ENCODE results near the gene MAN2A2. TPM values are rescaled to one million over a fixed set of nuclear protein-coding genes. Genes with fewer than 3 reads are reported as not detected.

Gene MAN2A2
- total and polyA plus RNA-seq, 9 of the 15 experiments (the other 6 are each of a cell fraction or from before 2014, with no cell fraction given), result 7.3 to 151 (median 43.4) TPM

GRCh38 chr15:90902840-90903732 is at the start of gene MAN2A2 (continued):
- TF ChIP-seq ZSCAN29 (IDR thresholded peaks at IDR 0.05) (peak; percentile 84), ZNF785 (CRISPR knock-in tag; IDR thresholded peaks at IDR 0.05) (no peak), ZFX (CRISPR knock-in tag; IDR thresholded peaks at IDR 0.05) (peak; percentile 54), ZNF24 (IDR thresholded peaks at IDR 0.05) (peak; percentile 54; the same call in 1 of the 2 replicates), JUN (IDR thresholded peaks at IDR 0.05; ENCODE audit: borderline replicate concordance, low read depth, low read length) (no peak), JUN (CRISPR knock-in tag; IDR thresholded peaks at IDR 0.05; ENCODE audit: borderline replicate concordance) (peak; percentile 49; the same call in 1 of the 2 replicates), MAFG (tag; conservative IDR thresholded peaks at IDR 0.05) (no peak), ZNF316 (IDR thresholded peaks at IDR 0.05) (peak; percentile 33; the same call in 1 of the 2 replicates), HMGN3 (IDR thresholded peaks at IDR 0.05; ENCODE audit: borderline replicate concordance, extremely low read depth, insufficient read length, low read depth, low read length) (peak; percentile 41), POLR2A (conservative IDR thresholded peaks at IDR 0.05) (peak; percentile 87), E2F6 (IDR thresholded peaks at IDR 0.05; ENCODE audit: borderline replicate concordance in 1 of 2, extremely low read depth in 1 of 2, insufficient read depth in 1 of 2, insufficient read length in 1 of 2, low read depth in 1 of 2, low read length in 1 of 2, poor library complexity in 1 of 2, severe bottlenecking in 1 of 2) (peak in 1 of 2 experiments; percentile 66), ID3 (CRISPR knock-in tag; IDR thresholded peaks at IDR 0.05) (no peak), ID3 (tag; IDR thresholded peaks at IDR 0.05) (0 out of 2 replicates have a peak, but pooled peaks have one; percentile 28), XRCC5 (IDR thresholded peaks at IDR 0.05; ENCODE audit: low read depth, low read length) (peak; percentile 55; the same call in 1 of the 2 replicates), THRAP3 (IDR thresholded peaks at IDR 0.05; ENCODE audit: borderline replicate concordance) (no peak), NONO (IDR thresholded peaks at IDR 0.05; ENCODE audit: low read depth in 2 of 2, low read length in 1 of 2) (0 out of 4 replicates have a peak, but pooled peaks of 1 of the 2 experiments have one; percentile 40), SMARCA5 (IDR thresholded peaks at IDR 0.05) (no peak), POLR2AphosphoS2 (IDR thresholded peaks at IDR 0.05; ENCODE audit: low read length) (peak; percentile 53; the same call in 1 of the 2 replicates), SIN3A (IDR thresholded peaks at IDR 0.05; ENCODE audit: borderline replicate concordance in 2 of 2, control insufficient read depth in 1 of 2, low read depth in 2 of 2, low read length in 2 of 2) (peak; percentile 19 to 50; a peak in 1 of 4 replicates), TFAM (CRISPR knock-in tag; conservative IDR thresholded peaks at IDR 0.05) (no peak), SRSF9 (IDR thresholded peaks at IDR 0.05; ENCODE audit: borderline replicate concordance, low read depth, low read length) (no peak)
- TF ChIP-seq, protein P1, sequence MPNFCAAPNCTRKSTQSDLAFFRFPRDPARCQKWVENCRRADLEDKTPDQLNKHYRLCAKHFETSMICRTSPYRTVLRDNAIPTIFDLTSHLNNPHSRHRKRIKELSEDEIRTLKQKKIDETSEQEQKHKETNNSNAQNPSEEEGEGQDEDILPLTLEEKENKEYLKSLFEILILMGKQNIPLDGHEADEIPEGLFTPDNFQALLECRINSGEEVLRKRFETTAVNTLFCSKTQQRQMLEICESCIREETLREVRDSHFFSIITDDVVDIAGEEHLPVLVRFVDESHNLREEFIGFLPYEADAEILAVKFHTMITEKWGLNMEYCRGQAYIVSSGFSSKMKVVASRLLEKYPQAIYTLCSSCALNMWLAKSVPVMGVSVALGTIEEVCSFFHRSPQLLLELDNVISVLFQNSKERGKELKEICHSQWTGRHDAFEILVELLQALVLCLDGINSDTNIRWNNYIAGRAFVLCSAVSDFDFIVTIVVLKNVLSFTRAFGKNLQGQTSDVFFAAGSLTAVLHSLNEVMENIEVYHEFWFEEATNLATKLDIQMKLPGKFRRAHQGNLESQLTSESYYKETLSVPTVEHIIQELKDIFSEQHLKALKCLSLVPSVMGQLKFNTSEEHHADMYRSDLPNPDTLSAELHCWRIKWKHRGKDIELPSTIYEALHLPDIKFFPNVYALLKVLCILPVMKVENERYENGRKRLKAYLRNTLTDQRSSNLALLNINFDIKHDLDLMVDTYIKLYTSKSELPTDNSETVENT (CRISPR knock-in tag; IDR thresholded peaks at IDR 0.05), result peak; percentile 43; the same call in 1 of the 2 replicates
